GM19043 (cell line): ENCODE results near the gene ATP6V1C2.

Source experiments
- ATAC-seq: cut with Tn5 transposase; IDR thresholded peaks from one replicate; pipeline ENCODE4 v1.9.1; 2021; ENCODE audit warnings: low read depth; ENCODE audit not compliant: unreplicated experiment

The ATP6V1C2 gene

GRCh38 chr2:10721396-10722251, at the start of gene ATP6V1C2:
TSS of gene ATP6V1C2 (plus strand) at chr2:10721630. CDS start at chr2:10722850, 1,220 bp downstream.
- ATAC-seq, result peak; percentile 74

DNA sequence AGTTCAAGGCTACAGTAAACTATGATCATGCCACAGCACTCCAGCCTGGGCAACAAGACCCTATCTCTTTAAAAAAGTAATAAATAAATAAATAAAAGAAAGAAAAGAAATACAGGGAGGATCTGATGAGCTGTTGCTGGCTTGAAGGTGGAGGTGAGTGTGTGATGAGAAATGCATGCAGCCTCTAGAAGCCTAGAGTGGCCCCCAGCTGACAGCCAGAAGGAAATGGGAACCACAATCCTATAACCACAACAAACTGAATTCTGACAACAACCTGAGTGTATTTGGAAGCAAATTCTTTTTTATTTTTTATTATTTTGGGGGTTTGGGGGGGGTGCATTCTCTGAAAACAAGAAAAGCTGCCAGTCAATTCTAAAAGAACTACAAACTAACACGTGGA, 46.3 kb upstream of the ATP6V1C2 start:
- ATAC-seq, result no peak

DNA sequence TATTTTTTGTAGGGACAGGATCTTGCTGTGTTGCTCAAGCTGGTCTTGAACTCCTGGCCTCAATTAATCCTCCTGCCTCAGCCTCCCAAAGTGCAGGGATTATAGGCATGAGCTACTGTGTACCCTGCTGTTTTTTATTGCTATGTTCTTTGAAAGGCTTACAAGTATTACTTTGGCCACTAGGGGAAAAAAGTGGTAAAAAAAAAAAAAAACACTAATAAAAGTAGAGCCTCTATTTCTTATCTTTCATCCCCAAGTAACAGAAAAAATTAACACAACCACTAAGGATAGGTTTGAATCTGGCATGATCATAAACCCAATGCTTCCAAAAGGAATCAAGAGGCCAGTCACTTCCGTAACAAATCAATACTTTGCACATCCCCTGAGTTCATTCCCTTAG, 43.2 kb upstream of the ATP6V1C2 start:
- no peak for ATAC-seq

DNA sequence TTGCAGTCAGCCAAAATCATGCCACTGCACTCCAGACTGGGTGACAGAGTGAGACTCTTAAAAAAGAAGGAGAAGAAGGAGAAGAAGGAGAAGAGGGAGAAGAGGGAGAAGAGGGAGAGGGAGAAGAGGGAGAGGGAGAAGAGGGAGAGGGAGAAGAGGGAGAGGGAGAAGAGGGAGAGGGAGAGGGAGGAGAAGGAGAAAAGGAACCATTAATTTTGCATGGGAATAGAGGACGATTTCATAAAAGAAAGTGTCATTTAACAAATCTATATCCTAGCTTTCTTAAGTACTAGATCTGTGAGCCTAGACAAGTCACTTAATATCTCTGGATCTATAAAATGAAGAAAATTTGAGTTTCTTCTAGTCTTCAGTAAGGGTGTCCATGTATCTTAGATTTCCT, 41.2 kb upstream of the ATP6V1C2 start:
- ATAC-seq, result no peak

DNA sequence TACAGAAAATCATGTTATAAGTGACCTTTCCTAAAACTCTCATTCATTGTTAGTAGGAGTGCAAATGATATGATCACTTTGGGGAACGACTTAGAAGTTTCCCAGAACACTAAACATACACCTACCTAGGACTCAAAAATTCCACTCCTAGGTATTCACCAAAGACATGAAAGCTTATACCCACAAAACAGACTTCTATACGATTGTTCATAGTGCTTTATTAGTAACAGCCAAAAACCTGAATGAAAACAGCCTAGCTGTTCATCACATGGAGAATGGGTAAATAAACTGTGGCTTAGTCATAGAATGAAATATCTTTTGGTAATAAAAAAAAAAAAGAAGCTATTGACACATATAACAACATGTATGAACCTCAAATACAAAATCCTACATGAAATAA, 40.5 kb upstream of the ATP6V1C2 start:
- no peak for ATAC-seq

DNA sequence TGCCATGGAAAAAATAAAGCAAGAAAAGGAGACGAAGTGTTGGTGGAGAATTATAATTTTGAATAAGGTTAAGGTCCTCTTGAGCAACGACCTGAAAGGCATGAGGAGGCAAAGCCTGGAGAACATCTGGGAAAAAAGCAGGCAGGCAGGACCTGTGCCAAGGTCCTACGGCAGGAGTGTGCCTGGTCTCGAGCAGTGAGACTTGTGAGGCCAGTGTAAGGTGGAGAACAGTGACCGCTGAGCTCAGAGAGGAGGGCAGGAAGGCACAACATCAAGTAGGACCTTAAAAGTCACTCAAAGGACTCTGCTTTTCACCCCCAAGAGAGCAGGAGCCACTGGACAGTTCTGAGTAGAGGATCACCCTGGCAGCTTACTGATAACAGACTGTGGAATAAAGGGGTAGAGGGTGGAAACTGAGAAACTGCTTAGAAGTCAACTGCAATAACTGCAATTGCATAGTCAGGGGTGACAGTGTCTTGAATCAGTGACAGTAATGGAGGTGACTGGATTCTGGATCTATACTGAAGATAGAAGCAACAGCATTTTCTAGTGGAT, 35.2 kb upstream of the ATP6V1C2 start:
- no peak for ATAC-seq

- peak; percentile 22 for ATAC-seq
Observed at GRCh38 chr2:10688921-10689807, 32.3 kb upstream of the ATP6V1C2 start.

DNA sequence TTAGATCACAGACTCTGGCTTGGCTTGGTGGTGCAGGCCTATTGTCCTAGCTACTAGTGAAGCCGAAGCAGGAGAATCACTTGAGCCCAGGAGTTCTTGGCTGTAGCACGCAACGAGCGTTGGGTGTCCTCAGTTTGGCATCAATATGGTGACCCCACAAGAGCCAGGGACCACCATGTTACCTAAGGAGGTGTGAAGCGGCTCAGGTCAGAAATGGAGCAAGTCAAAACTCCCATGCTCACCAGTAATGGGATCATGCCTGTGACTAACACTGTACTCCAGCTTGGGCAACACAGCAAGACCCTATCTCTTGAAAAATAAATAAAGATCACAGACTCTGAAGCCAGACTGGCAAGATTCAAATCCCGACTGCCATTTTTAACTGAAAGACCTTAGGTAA, 29.9 kb upstream of the ATP6V1C2 start:
- no peak for ATAC-seq

- no peak for ATAC-seq
Observed at GRCh38 chr2:10700078-10700803, 21.2 kb upstream of the ATP6V1C2 start.

- no peak for ATAC-seq
Observed at GRCh38 chr2:10704034-10704594, 17.3 kb upstream of the ATP6V1C2 start.

DNA sequence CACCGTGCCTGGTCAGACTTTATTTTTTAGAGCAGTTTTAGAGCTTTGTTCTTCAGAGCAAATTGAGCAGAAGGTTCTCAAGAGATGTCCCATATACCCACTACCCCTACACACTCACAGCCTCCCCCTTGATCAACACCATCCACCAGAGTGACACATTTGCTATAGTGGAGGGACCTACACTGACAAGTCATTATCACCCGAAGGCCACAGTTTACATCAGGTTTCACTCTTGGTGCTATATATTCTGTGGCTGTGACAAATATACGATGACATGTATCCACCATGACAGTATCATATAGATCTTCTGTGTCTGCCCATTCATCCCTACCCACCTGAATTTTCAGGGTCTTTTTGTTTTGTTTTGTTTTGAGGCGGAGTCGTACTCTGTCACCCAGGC, 15.4 kb upstream of the ATP6V1C2 start:
- ATAC-seq, result no peak

DNA sequence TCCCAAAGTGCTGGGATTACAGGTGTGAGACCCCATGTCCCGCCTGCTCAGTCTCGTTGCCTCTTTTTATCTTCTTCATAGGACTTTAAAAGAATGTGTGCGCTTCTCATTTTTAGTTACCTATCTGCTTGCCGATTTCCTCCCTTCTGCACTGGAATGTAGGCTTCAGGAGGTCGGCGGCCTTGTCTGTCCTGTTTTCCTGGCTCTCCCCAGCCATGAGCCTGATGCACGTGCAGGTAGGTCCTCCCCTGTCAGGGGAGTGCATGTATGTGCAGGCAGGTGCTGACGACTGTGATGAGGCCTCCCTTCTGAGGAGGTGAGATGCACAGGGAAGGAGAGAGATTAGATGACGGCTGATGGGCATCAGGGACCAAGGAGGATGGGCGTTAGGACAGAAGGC, 13.6 kb upstream of the ATP6V1C2 start:
- ATAC-seq, result no peak

- no peak for ATAC-seq
Observed at GRCh38 chr2:10709290-10709939, 12.0 kb upstream of the ATP6V1C2 start.

- ATAC-seq, result no peak
Observed at GRCh38 chr2:10712185-10712809, 9.1 kb upstream of the ATP6V1C2 start.

- ATAC-seq, result no peak
Observed at GRCh38 chr2:10716581-10716980, 4.8 kb upstream of the ATP6V1C2 start.

DNA sequence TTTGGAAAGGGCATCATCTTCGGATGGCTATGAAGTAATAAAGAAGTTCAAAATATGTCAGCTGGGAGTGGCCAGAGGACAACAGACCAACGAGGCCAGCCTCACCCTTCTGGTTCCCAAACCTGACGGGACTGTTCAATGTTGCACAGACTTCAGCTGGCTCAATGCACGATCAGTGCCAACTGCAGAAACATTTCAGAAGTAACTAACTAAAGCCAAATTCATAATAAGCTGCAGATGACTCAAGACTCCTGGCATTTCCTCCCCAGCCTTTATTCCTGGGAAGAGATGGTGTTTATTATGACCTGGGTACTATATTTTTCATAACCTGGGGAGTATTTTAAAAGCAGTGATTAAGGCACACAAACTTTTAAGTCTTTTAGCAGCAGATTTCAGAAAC, 3.8 kb upstream of the ATP6V1C2 start:
- ATAC-seq, result no peak

DNA sequence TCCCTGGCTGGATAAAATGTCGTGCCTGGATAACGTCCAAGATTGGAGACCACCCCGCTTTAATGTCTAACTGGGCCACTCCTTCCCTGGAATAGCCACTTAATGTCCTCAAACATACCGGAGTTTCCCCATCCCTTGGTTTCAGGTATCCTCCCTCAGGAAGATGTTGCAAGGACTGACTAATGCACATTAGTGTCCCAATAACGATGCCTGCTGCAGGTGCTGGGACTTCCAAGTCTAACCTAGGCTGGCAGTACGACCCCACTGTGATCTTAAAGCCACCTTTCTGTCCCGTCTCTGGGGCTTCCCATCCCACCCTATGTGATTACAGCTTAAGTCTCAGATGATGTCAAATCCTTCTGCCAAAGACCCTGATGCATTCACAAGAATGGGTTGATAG, 1.1 kb upstream of the ATP6V1C2 start:
- no peak for ATAC-seq

DNA sequence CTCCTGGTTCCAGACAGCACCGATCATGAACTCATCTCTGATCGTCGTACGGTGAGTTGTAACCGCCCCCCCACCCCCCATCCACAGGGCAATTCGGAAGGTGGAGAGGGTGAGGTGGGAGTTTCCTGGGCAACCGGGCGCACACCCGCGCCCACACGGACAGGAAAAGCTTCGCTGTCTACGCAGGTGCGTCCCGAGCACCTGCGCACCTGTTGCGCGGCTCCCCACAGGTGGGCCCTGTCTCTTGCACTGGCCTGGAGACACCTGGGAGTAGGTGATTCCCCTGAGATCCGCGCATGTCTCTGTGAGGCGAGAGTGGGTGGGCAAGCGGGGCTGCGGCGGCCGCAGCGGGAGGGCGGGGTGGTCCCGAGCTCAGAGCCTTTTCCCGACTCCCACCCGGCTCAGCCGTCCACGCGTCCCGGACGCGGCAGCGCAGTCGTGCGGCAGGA, 459 bp upstream of the ATP6V1C2 start:
- no peak for ATAC-seq

GRCh38 chr2:10722252-10722825, 909 bp downstream of the ATP6V1C2 start:
- no peak for ATAC-seq
